T-helper 2 cell treated with Interferon-gamma antibody and Interleukin-4, amounts not matched to agents 5 μg/mL and 100 μg/mL, for 36 hours (primary cell): Measurements from ENCODE around the gene SULT2B1.

Source experiments
- DNase-seq: peaks from one replicate; pipeline ENCODE4 v3.0.0; 2021; ENCODE audit warnings: low spot score
- H3K27ac Mint-ChIP-seq: one replicate; pipeline ENCODE4 v1.8.0; 2021; ENCODE audit warnings: mild to moderate bottlenecking, mixed read lengths
- H3K27me3 Mint-ChIP-seq: one replicate; pipeline ENCODE4 v1.8.0; 2021; ENCODE audit warnings: low read depth, mixed read lengths
- H3K36me3 Mint-ChIP-seq: one replicate; pipeline ENCODE4 v1.8.0; 2021; ENCODE audit warnings: low read depth, mixed read lengths
- H3K4me1 Mint-ChIP-seq: one replicate; pipeline ENCODE4 v1.8.0; 2021; ENCODE audit warnings: low read depth, mixed read lengths
- H3K4me3 Mint-ChIP-seq: one replicate; pipeline ENCODE4 v1.8.0; 2022; ENCODE audit warnings: mild to moderate bottlenecking, moderate library complexity, mixed read lengths
- H3K9me3 Mint-ChIP-seq: one replicate; pipeline ENCODE4 v1.8.0; 2021; ENCODE audit warnings: mixed read lengths

SULT2B1 gene

DNA sequence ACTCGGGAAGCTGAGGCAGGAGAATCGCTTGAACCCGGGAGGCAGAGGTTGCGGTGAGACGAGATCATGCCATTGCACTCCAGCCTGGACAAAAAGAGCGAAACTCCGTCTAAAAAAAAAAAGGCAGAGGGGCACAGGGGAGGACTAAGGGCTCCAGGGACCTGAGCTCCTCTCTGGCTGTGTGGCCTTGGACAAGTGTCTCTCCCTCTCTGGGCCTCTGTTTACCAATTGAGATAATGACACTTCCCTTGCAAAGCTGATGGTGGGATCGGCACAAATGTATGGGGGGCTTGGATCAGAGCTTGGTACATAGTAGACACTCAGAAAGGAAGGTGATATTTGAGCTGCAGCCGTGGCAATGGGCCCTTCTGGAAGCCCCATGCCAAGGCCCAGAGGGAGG lies 43.2 kb downstream of the SULT2B1 start:
- no peaks in the 10 kb centered on the region for H3K9me3 Mint-ChIP-seq
- no peaks in the 10 kb centered on the region for H3K36me3 Mint-ChIP-seq
- DNase-seq: no peak
- H3K4me1 Mint-ChIP-seq: peaks cover 6% of the 10 kb centered on the region
- H3K4me3 Mint-ChIP-seq: peak overlapping the region; percentile 71
- H3K27ac Mint-ChIP-seq: peak overlapping the region; percentile 71
- H3K27me3 Mint-ChIP-seq: no peaks in the 10 kb centered on the region

DNA sequence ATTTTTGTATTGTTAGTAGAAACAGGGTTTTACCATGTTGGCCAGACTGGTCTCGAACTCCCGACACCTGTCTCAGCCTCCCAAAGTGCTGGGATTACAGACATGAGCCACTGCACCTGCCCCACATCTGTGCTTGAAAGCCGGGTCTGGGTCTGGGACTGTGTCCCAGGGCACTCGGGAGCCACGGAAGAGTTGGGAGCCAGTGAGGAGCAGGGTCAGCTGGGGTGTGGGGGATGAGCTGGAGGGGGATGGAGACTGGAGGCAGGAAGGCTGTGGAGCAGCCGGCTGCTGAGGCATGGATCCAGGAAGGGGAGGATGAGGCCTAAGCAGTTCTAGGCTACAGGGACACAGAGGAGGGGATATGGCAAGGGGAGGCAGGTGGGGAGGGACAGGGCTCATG lies 43.9 kb downstream of the SULT2B1 start:
- H3K36me3 Mint-ChIP-seq: no peaks in the 10 kb centered on the region
- no peaks in the 10 kb centered on the region for H3K27me3 Mint-ChIP-seq
- peaks cover 6% of the 10 kb centered on the region for H3K4me1 Mint-ChIP-seq
- peak overlapping the region; percentile 77 for H3K27ac Mint-ChIP-seq
- peak overlapping the region; percentile 75 for H3K4me3 Mint-ChIP-seq
- no peak for DNase-seq
- H3K9me3 Mint-ChIP-seq: no peaks in the 10 kb centered on the region

DNA sequence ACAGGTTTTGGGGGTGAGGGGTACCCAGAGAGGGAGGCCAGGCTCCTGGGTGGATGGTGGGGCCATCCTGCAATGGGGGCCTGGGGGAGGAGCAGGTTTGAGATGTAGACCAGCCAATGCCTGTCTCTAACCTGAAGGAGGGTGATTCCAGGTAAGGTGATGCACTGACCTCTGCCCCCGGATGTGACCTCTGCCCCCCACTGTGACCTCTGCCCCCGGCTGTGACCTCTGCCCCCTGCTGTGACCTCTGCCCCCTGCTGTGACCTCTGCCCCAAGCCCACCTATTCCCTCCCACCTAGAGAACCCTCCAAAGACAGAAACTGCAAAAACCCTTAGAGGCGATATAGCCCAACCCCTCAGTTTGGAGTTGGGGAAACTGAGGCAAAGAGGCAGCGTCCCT lies 44.3 kb downstream of the SULT2B1 start:
- peak overlapping the region; percentile 75 for H3K4me3 Mint-ChIP-seq
- peak overlapping the region; percentile 77 for H3K27ac Mint-ChIP-seq
- H3K27me3 Mint-ChIP-seq: no peaks in the 10 kb centered on the region
- no peaks in the 10 kb centered on the region for H3K36me3 Mint-ChIP-seq
- H3K9me3 Mint-ChIP-seq: no peaks in the 10 kb centered on the region
- DNase-seq: no peak
- peaks cover 6% of the 10 kb centered on the region for H3K4me1 Mint-ChIP-seq

DNA sequence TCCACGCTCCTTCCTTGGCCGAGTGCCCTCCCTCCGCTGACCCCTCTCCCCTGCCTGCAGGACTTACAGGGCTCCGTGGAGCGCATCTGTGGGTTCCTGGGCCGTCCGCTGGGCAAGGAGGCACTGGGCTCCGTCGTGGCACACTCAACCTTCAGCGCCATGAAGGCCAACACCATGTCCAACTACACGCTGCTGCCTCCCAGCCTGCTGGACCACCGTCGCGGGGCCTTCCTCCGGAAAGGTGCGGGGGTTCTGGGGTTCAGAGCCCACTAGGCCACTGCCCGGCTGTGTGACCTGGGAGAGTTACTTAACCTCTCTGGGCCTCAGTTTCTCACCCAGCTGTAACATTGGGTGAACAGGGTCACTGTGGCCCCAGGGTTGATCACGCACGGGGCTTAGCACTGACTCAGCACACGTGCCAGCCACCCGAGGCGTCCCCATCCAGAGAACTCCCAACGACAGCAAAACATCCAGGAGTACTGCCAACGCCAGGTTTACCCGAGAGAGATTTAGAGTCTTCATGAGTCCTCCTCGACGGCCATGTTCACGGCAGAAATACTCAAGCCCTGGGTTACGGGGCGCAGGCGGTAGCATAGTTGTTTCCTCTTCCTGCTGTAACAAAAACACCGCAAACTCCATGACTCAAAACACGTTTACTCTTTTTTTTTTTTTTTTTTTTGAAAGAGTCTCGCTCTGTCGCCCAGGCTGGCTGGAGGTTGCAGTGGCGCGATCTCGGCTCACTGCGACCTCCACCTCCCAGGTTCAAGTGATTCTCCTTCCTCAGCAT lies 44.9 kb downstream of the SULT2B1 start:
- H3K36me3 Mint-ChIP-seq: no peaks in the 10 kb centered on the region
- peak; percentile 36 for DNase-seq
- H3K27me3 Mint-ChIP-seq: no peaks in the 10 kb centered on the region
- peaks cover 4% of the 10 kb centered on the region for H3K4me1 Mint-ChIP-seq
- H3K27ac Mint-ChIP-seq: peak overlapping the region; percentile 77
- no peaks in the 10 kb centered on the region for H3K9me3 Mint-ChIP-seq
- H3K4me3 Mint-ChIP-seq: peak overlapping the region; percentile 75

DNA sequence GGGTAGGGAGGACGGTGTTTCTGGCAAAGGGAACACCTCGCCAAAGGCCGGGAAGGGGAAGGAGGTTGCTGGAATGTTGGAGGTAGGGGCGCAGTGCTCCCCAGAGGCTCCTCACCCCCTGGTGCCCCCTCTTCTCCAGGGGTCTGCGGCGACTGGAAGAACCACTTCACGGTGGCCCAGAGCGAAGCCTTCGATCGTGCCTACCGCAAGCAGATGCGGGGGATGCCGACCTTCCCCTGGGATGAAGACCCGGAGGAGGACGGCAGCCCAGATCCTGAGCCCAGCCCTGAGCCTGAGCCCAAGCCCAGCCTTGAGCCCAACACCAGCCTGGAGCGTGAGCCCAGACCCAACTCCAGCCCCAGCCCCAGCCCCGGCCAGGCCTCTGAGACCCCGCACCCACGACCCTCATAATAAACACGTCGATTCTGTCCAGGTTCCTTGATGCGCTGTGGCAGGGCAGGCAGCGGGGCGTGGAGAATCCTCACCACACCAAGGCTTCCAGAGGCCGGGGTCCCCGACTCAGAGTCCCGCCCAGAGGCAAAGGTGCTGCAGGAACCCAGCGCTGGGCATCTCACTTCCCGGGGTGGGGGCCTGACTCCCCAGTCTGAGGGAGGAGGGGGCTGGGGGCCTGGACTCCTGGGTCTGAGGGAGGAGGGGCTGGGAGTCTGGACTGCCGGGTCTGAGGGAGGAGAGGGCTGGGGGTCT lies 47.2 kb downstream of the SULT2B1 start:
- DNase-seq: no peak
- no peaks in the 10 kb centered on the region for H3K27me3 Mint-ChIP-seq
- peaks cover 4% of the 10 kb centered on the region for H3K4me1 Mint-ChIP-seq
- no peak overlapping the region for H3K4me3 Mint-ChIP-seq
- H3K27ac Mint-ChIP-seq: no peak overlapping the region
- H3K36me3 Mint-ChIP-seq: no peaks in the 10 kb centered on the region
- H3K9me3 Mint-ChIP-seq: no peaks in the 10 kb centered on the region

DNA sequence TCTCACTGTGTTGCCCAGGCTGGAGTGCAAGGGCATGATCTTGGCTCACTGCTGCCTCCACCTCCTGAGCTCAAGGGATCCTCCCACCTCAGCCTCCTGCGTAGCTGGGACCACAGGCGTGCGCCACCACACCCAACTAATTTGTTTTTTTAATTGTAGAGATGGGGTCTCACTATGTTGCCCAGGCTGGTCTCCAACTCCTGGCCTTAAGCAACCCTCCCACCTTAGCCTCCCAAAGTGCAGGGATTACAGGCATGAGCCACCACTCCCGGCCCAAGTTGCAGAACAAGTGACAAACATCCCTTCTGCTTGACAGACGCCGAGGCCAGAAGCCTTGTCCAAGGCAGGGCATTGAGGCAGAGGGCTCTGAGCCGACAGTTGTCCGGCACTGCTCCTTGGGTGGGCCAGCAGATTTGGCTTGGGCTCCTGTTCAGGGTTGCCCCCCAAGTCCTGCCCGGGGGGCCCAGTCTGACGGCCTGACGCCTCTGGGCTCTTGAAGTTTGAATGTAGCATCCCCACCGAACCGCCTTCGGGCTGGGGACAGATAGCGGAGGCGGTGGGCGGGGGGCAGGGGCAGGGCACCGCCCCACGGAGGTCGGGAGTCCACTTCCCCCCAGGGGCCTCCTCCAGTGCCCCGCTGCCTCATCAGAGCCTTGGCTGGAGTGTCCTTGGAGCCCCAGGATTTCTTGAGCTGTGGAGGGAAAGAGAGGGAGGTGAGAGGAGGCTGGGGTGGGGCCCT lies 48.9 kb downstream of the SULT2B1 start:
- Mint-ChIP-seq H3K27ac (no peak overlapping the region), H3K4me1 (peaks cover 2% of the 10 kb centered on the region), H3K9me3 (no peaks in the 10 kb centered on the region), H3K4me3 (no peak overlapping the region), H3K27me3 (no peaks in the 10 kb centered on the region), H3K36me3 (no peaks in the 10 kb centered on the region)
- DNase-seq: no peak

DNA sequence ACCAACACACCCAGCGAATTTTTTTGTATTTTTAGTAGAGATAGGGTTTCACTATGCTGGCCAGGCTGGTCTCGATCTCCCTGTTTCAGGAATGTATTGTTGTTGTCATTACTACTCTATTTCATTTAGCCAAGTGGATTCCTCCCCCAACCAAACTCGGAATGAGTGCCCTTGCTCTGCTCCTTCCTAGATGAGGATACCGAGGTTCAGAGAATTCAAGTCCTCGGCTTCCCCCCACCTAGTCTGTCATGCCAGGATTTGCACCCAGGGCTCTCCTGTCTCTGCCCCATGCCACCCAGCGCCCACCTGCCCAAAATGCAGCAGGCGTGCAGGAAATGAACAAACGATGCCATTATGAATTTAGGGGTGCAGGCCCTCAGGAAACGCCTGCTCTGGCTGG lies 51.0 kb downstream of the SULT2B1 start:
- Mint-ChIP-seq H3K27ac (no peak overlapping the region), H3K4me3 (no peak overlapping the region), H3K36me3 (no peaks in the 10 kb centered on the region), H3K9me3 (no peaks in the 10 kb centered on the region), H3K4me1 (no peaks in the 10 kb centered on the region), H3K27me3 (no peaks in the 10 kb centered on the region)
- no peak for DNase-seq

DNA sequence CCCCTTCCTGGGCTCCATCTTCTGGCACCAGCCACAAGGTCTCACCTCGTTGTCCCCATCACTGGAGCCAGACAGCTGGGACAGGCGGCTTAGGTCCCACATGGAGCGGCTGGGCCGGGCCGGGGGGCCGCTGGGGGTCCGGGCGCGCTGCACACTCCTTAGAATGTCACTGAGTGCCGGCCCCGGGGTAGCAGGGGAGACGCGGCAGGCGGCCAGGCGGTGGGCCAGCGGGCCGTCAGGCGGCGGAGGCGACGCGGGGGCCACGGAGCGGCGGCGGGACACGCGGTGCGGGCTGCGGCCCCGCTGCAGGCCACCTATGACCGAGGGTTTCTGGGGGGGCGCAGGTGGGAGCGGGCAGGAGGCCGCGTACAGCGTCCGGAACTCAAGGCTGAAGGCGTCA lies 51.5 kb downstream of the SULT2B1 start:
- no peaks in the 10 kb centered on the region for H3K9me3 Mint-ChIP-seq
- no peaks in the 10 kb centered on the region for H3K27me3 Mint-ChIP-seq
- no peaks in the 10 kb centered on the region for H3K36me3 Mint-ChIP-seq
- no peak overlapping the region for H3K4me3 Mint-ChIP-seq
- no peaks in the 10 kb centered on the region for H3K4me1 Mint-ChIP-seq
- no peak overlapping the region for H3K27ac Mint-ChIP-seq
- no peak for DNase-seq

DNA sequence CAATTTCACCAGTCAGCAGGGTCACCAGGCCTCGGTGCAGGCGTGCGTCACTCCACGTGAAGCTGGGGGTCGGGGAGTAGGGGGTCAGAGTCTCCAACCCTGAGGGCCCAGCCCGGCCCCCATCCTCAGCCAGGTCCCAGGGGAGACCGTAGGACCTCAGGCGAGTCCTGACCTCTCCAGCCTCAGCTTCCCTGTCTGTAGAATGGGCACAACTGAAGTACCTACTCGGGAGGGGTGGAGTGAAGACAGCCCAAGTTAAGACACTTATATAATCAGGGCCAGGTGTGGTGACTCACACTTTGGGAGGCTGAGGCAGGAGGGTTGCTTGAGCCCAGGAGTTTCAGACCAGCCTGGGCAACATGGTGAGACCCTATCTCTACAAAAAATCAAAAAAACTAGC lies 51.9 kb downstream of the SULT2B1 start:
- Mint-ChIP-seq H3K9me3 (no peaks in the 10 kb centered on the region), H3K4me1 (peaks cover 3% of the 10 kb centered on the region), H3K4me3 (no peak overlapping the region), H3K27me3 (no peaks in the 10 kb centered on the region), H3K27ac (no peak overlapping the region), H3K36me3 (no peaks in the 10 kb centered on the region)
- DNase-seq: no peak

DNA sequence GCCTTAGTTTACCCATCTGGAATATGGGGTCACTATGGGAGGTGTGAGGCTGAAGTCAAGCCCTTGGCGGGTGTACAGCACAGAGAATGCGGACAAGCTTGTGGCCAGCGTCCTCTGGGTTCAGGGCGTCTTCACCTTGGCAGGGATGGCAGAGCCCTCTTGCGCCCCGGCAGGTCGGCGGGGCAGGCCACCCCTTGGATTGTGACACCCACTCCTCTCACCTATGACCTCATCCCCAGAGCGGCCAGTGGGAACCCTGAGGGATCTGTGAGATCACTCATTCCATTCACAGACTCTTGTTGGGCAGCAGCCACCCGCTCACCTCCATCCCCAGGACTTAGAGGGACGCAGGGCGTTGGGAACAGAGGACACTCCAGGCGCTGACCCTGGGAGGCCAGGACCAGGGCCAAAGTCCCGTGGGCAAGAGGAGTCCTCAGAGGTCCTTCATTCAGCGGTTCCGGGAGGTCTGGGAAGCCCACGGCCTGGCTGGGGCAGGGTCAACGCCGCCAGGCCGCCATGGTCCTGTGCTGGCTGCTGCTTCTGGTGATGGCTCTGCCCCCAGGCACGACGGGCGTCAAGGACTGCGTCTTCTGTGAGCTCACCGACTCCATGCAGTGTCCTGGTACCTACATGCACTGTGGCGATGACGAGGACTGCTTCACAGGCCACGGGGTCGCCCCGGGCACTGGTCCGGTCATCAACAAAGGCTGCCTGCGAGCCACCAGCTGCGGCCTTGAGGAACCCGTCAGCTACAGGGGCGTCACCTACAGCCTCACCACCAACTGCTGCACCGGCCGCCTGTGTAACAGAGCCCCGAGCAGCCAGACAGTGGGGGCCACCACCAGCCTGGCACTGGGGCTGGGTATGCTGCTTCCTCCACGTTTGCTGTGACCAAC lies 54.7 kb downstream of the SULT2B1 start, which contains the start of gene SPACA4:
Gene SPACA4 (plus strand): TSS at position 280 of the 896 bp plus-strand sequence. CDS start 237 bp downstream, at position 517.
- no peak for DNase-seq
- no peaks in the 10 kb centered on the region for H3K27me3 Mint-ChIP-seq
- H3K4me1 Mint-ChIP-seq: peaks cover 4% of the 10 kb centered on the region
- H3K27ac Mint-ChIP-seq: no peak within 1 kb of the TSS
- no peak within 1 kb of the TSS for H3K4me3 Mint-ChIP-seq
- no peaks in the 10 kb centered on the region for H3K36me3 Mint-ChIP-seq
- no peaks in the 10 kb centered on the region for H3K9me3 Mint-ChIP-seq

DNA sequence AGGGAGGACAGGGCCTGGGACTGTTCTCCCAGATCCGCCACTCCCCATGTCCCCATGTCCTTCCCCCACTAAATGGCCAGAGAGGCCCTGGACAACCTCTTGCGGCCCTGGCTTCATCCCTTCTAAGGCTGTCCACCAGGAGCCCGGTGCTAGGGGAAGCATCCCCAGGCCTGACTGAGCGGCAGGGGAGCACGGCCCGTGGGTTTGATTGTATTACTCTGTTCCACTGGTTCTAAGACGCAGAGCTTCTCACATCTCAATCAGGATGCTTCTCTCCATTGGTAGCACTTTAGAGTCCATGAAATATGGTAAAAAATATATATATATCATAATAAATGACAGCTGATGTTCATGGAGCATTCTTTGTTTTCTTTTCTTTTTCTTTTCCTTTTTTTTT lies 55.4 kb downstream of the SULT2B1 start:
- DNase-seq: no peak
- H3K4me1 Mint-ChIP-seq: peaks cover 4% of the 10 kb centered on the region
- no peak overlapping the region for H3K27ac Mint-ChIP-seq
- no peak overlapping the region for H3K4me3 Mint-ChIP-seq
- H3K36me3 Mint-ChIP-seq: no peaks in the 10 kb centered on the region
- H3K27me3 Mint-ChIP-seq: no peaks in the 10 kb centered on the region
- H3K9me3 Mint-ChIP-seq: no peaks in the 10 kb centered on the region

DNA sequence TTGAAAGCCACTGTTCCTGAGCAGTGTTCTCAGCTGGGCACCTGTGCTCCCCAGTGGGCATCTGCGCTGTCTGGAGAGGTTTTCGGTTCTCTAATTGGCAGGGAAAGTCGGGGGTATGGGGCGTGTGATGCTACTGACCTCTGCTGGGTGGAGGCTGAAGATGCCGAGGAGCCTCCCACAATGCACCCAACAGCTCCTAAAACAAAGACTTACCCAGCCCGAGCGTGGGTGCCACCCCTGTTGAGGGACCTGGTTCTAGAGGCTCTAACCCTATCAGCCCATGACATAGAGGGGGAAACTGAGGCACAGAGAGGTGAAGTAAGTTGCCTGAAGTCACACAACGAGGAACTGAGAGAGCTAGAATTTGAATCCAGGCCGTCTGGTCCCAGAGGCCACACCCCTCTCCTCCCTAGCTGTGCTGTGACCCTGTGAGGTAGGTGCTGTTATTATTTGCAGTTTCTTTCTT lies 56.9 kb downstream of the SULT2B1 start:
- peak overlapping the region; percentile 55 for H3K27ac Mint-ChIP-seq
- no peaks in the 10 kb centered on the region for H3K9me3 Mint-ChIP-seq
- H3K36me3 Mint-ChIP-seq: no peaks in the 10 kb centered on the region
- no peak overlapping the region for H3K4me3 Mint-ChIP-seq
- peaks cover 4% of the 10 kb centered on the region for H3K4me1 Mint-ChIP-seq
- no peak for DNase-seq
- H3K27me3 Mint-ChIP-seq: no peaks in the 10 kb centered on the region

DNA sequence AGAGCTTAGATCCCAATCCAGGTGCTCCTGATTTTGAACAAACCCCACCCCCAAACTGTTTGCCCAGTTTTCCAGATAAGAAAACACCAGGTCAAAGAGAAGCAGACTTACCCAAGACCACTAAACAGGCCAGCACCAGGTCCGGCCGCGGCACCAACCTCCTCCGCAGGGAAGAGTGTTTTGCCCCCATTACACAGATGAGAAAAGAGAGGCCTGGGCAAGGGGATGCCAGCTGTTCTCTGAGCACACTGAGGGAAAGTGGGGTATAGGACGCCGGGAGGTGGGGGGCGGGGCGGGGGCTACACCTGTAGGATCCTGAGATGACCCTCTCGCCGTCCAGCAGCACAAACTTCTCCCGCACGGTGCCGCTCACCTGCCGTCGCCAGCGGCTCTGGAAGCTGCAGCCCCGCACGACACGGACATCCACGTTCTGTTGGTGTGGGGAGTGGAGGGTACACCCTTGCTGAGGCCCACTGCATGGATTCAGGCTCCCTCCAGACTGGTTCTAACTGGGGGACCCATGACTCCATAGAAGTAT lies 57.7 kb downstream of the SULT2B1 start:
- Mint-ChIP-seq H3K9me3 (no peaks in the 10 kb centered on the region), H3K4me3 (no peak overlapping the region), H3K4me1 (peaks cover 4% of the 10 kb centered on the region), H3K36me3 (no peaks in the 10 kb centered on the region), H3K27me3 (no peaks in the 10 kb centered on the region), H3K27ac (no peak overlapping the region)
- DNase-seq: no peak
